ENCODE measurements around the gene FGF22.
A peak's percentile ranks its signal among the peaks of the same experiment; 100 is the strongest.
"Not testable (repeated sequence)": the region's sequence is repeated elsewhere in the genome, so short reads cannot be mapped to it uniquely, and the experiment has no call there.

The FGF22 gene

DNA sequence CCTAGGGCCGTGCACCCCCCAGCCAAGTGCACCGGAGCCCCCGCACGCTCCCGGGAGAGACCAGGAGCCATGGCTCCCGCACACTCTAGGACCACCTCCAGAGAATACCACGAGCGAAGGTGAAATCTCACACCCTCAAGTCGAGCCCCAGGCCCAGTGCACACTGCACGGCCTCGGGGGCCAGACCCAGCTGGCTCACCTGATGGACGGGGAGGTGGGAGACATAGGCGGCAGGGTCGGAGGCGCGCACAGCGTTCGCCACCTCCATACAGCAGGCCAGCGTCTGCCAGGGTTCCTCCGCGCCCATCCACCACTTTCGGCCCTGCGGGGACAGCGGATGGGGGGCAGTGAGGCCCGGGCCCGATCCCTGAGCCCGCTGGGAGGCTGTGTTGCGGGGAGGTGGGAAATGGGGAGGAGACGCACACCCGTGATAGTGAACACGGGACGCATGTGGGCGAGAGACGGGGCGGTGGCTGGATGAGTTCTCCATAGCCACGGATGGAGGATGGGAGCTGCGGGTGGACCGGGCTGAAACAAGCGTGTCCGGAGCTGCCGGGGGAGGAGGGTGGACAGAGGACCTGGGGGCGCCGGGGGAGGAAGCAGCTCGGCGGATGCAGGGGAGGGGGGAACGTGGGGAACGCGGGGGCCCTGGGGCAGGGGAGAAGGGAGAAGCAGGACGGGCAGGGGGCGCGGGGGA lies 19.4 kb upstream of the FGF22 start:
- H3K27ac ChIP-seq = no peak overlapping the region
- TF ChIP-seq, protein P1, sequence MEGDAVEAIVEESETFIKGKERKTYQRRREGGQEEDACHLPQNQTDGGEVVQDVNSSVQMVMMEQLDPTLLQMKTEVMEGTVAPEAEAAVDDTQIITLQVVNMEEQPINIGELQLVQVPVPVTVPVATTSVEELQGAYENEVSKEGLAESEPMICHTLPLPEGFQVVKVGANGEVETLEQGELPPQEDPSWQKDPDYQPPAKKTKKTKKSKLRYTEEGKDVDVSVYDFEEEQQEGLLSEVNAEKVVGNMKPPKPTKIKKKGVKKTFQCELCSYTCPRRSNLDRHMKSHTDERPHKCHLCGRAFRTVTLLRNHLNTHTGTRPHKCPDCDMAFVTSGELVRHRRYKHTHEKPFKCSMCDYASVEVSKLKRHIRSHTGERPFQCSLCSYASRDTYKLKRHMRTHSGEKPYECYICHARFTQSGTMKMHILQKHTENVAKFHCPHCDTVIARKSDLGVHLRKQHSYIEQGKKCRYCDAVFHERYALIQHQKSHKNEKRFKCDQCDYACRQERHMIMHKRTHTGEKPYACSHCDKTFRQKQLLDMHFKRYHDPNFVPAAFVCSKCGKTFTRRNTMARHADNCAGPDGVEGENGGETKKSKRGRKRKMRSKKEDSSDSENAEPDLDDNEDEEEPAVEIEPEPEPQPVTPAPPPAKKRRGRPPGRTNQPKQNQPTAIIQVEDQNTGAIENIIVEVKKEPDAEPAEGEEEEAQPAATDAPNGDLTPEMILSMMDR (conservative IDR thresholded peaks at IDR 0.05) = no peak

DNA sequence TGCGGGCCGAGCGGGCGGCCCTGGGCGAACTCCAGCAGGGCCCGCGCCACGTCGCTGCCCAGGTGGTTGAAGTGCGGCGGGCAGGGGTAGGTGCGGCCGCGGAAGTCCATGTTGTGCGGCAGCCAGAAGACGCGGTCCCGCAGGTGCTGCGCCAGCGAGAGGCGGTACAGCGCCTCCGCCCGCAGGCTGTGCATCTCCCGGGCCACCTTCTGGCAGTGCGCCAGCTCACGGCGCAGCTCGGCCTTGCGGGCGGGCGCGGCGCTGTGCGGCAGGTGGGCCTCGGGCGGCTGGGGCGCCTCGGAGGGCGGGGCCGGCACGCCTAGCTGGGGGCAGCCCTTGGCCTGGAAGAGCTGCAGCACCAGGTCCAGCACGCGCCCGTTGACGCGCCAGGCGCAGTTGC lies 18.5 kb upstream of the FGF22 start:
- H3K27ac ChIP-seq = not testable (repeated sequence)

DNA sequence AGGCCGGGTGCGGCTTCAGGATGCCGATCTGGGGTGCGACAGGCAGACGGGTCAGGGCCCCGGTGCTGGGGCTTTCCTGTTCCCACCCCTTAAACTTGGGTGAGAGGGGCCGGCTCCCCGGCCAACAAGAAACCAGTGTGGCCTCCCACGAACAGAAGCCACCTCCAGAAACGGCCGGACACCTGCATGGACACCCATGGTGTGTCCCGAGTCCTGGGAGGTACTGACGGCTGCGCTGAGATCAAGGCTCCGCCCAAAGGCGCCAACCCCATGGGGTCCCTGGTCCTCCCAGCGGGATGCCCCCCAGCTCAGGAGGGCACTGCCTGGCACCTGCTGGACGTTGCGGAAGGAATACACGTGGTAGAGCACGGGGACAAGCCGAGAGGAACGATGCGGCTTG lies 17.9 kb upstream of the FGF22 start:
- TF ChIP-seq, protein P1 (conservative IDR thresholded peaks at IDR 0.05) = no peak
- no peak overlapping the region for H3K27ac ChIP-seq

DNA sequence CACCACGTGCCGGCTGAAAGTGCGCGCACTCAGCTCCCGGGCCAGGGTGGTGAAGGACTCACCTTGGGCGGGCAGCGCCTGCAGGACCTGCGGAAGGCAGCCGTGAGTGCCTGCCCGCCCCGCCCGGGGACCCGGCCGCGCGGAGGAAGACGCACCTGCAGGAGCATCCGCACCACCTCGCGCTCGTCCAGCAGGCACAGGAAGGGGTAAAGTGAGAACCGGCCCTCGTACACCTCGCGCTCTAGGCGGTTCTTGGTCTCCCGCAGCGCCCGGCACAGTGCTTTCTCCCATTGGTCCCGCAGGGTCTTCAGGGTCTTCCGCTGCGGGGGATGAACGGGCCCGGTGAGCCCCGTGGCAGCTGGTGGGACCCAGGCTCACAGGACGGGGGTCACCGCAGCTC lies 17.0 kb upstream of the FGF22 start:
- no peak overlapping the region for H3K27ac ChIP-seq
- TF ChIP-seq, protein P1 (conservative IDR thresholded peaks at IDR 0.05) = no peak

- H3K27ac ChIP-seq = no peak overlapping the region
- TF ChIP-seq, protein P1 (conservative IDR thresholded peaks at IDR 0.05) = no peak
Observed at GRCh38 chr19:623175-623916, 16.3 kb upstream of the FGF22 start.

- H3K27ac ChIP-seq = no peak overlapping the region
- TF ChIP-seq, protein P1 (conservative IDR thresholded peaks at IDR 0.05) = 0 out of 2 replicates have a peak, but pooled peaks have one; percentile 12
Observed at GRCh38 chr19:623974-624373, 15.7 kb upstream of the FGF22 start.

DNA sequence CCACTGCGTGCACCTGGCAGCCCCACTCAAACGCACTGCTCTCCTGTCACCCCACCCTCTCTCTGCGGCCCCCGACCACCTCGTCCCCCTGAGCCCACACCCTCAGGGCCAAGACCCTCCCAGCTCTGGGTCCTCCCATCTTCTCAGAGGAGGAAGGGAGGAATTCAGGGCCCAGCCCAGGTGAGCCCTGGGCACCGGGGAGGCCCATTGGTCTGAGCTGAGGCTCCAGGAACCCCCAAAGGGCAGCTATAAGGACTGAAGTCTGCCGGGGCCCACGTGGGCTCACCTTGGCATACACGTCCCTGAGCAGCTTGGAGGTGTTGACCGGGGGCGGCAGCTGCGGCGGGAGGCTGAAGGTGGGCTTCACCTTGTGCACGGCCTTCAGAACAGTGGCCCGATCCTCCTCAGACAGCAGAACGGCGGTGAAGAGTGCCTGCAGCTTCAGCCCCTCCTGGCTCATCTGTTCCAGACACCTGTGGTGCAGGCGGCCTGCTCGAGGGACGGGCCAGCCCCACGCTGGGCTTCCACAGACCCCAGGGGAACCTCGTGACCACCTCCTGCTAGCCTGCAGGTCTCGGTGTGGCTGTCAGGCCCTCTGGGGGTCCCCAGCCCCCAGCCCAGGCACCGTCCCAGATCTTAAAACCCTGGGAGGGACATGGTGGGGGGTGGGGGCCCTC lies 15.1 kb upstream of the FGF22 start:
- H3K27ac ChIP-seq = no peak overlapping the region
- TF ChIP-seq, protein P1 (conservative IDR thresholded peaks at IDR 0.05) = no peak
